Panc1 (cell line): ENCODE data around the gene FSD1. TPM values are rescaled to one million over a fixed set of nuclear protein-coding genes. Genes with fewer than 3 reads are reported as not detected.
A peak's percentile ranks its signal among the peaks of the same experiment; 100 is the strongest.

Experiments used
- ATAC-seq: fragments of 200-7000 bp; cut with Tn5 transposase; 2 replicates; pipeline ENCODE4 v1.9.1; 2020; ENCODE audit warnings: mild to moderate bottlenecking, moderate library complexity
- BruUV-seq: library from RNA; stranded (reverse); fragments of 400-500 nt; replicated peaks from 2 replicates; lab custom pipeline; 2021; lab: Mats Ljungman, UMichigan
- CTCF ChIA-PET: fragments of 300-600 bp; sonication (Branson Sonifier 250); formaldehyde crosslinking; loops from one replicate; lab custom pipeline; 2022; ENCODE audit warnings: antibody characterized with exemption; lab: Charles Lee
- POLR2A ChIA-PET: fragments of 300-600 bp; sonication (Branson Sonifier 250); formaldehyde crosslinking; loops from one replicate; lab custom pipeline; 2022; ENCODE audit warnings: antibody characterized with exemption; lab: Charles Lee
- DNase-seq: peaks from one replicate; pipeline ENCODE4 v3.0.0-alpha.2; 2010; ENCODE audit warnings: low read depth, low spot score
- H3K27ac ChIP-seq: 2 replicates; pipeline ENCODE4 v1.5.1; 2011; ENCODE audit warnings: mild to moderate bottlenecking, low read length, inconsistent platforms
- H3K27me3 ChIP-seq: fragments of 200-500 bp; sonication (Bioruptor generic); 2 replicates; pipeline ENCODE4 v1.6.0; 2014; ENCODE audit warnings: low read length, inconsistent platforms; ENCODE audit not compliant: control insufficient read depth, insufficient read depth
- H3K36me3 ChIP-seq: fragments of 200-500 bp; sonication (Bioruptor generic); 2 replicates; pipeline ENCODE4 v1.5.1; 2014; ENCODE audit warnings: inconsistent platforms, mild to moderate bottlenecking, low read length, moderate library complexity; ENCODE audit not compliant: control insufficient read depth, insufficient read depth
- H3K4me1 ChIP-seq: 2 replicates; pipeline ENCODE4 v1.5.1; 2011; ENCODE audit warnings: inconsistent platforms, mild to moderate bottlenecking, low read length, moderate library complexity; ENCODE audit not compliant: control insufficient read depth, insufficient read depth
- H3K4me3 ChIP-seq, 2 experiments: 2 replicates each; pipeline ENCODE4 v1.5.1; 2011 to 2012; ENCODE audit warnings: low read depth in 2 of 2, low read length in 2 of 2, mild to moderate bottlenecking in 2 of 2, inconsistent platforms in 1 of 2, moderate library complexity in 1 of 2
- H3K9me3 ChIP-seq: fragments of 200-500 bp; sonication (Bioruptor generic); 2 replicates; pipeline ENCODE4 v1.5.1; 2014; ENCODE audit warnings: low read depth, mild to moderate bottlenecking, inconsistent platforms, low read length, moderate library complexity; ENCODE audit not compliant: control insufficient read depth, insufficient read depth
- POLR2AphosphoS5 ChIP-seq: IDR thresholded peaks from 2 replicates; pipeline ENCODE4 v1.6.1; 2012; ENCODE audit warnings: mild to moderate bottlenecking, low read depth, low read length, moderate library complexity
- SIN3A ChIP-seq: IDR thresholded peaks from 2 replicates; pipeline ENCODE4 v1.6.1; 2012; ENCODE audit warnings: low read depth, mild to moderate bottlenecking, low read length, moderate library complexity, borderline replicate concordance; ENCODE audit not compliant: insufficient read depth
- TCF7L2 ChIP-seq: IDR thresholded peaks from 2 replicates; pipeline ENCODE4 v1.6.1; 2011; ENCODE audit warnings: mild to moderate bottlenecking, low read depth, low read length, inconsistent platforms
- in situ Hi-C: cut with HindIII; loops from 2 replicates; pipeline ENCODE4 v1.10.0; 2016; ENCODE audit warnings: low sequenced_read_pairs, low pct_unique_long_range_greater_than_20kb
- intact Hi-C: fragments of 100-400 bp; cut with micrococcal nuclease; formaldehyde crosslinking; loops from one replicate; pipeline ENCODE4 v1.10.0; 2022; ENCODE audit not compliant: unreplicated experiment
- total RNA-seq: library from RNA; stranded (reverse); gene quantifications from one replicate; pipeline ENCODE4 v1.2.1, GENCODE V29; 2021; ENCODE audit not compliant: unreplicated experiment
- TF ChIP-seq, protein P1 (sequence below), 2 experiments: IDR thresholded peaks; 2 replicates each; pipeline ENCODE4 v1.6.1; 2011 to 2012; ENCODE audit warnings: low read depth in 2 of 2, control low read depth in 1 of 2, low read length in 1 of 2, mild to moderate bottlenecking in 1 of 2, moderate library complexity in 1 of 2; ENCODE audit not compliant: insufficient read depth in 1 of 2
- TF ChIP-seq, protein P2 (sequence below): fragments of 450-650 bp; IDR thresholded peaks from 2 replicates; pipeline ENCODE4 v1.5.1; 2017; ENCODE audit warnings: mild to moderate bottlenecking

The FSD1 gene
- total RNA-seq, 1 experiment from 2014 or later, result 12.1 TPM

DNA sequence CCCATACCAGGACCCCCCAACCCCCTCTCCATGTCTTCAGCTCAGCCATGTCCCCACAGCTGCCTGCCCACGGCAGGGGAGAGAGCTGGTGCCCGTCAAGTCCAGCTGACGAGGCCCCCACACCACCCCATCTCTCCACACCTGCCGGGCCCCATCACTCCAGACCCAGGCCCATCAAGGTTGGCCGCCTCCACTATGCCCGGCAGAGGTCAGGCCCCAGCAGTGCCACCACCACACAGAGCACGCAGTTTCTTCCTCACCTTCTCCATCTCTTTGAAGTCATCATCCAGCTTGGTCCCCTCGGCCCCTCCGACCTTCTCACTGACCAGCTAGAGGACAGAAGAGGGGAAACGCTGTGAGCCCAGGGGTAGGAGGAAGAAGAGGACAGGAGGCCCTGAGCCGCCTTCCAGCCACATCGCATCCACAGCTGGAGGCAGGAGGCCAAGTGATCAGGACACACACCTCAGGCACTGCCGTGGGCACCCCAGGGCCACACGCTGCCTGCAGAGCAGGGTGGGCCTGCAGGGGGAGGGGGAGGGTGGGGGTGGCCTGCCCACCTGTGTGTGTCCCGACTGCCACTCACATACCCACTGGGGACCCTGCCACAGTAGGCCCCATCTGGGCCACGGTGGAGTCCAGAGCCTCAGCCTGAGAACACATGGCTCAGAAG lies 62.4 kb downstream of the FSD1 start:
- DNase-seq (no peak), ATAC-seq (no peak)
- no TSS peak for BruUV-seq
- ChIA-PET POLR2A (interaction anchor here (0.5 kb wide), 1 partner anchor 34 kb away, joined by 3 read pairs; no protein-coding TSS in a partner anchor), CTCF (no interaction called here)
- peaks cover 43% of the 10 kb centered on the region for H3K4me1 ChIP-seq
- H3K4me3 ChIP-seq, result no peak overlapping the region
- no peaks in the 10 kb centered on the region for H3K27me3 ChIP-seq
- intact Hi-C loops, result loop anchor here (5.0 kb wide), 1 partner anchor 36 kb away; the partner anchor contains the start of genes CHAF1A and SH3GL1
- no peak for TF ChIP-seq TCF7L2
- no peak for TF ChIP-seq SIN3A
- no peak overlapping the region for H3K27ac ChIP-seq
- in situ Hi-C loops, result no loop called here
- no peaks in the 10 kb centered on the region for H3K36me3 ChIP-seq
- no peaks in the 10 kb centered on the region for H3K9me3 ChIP-seq

DNA sequence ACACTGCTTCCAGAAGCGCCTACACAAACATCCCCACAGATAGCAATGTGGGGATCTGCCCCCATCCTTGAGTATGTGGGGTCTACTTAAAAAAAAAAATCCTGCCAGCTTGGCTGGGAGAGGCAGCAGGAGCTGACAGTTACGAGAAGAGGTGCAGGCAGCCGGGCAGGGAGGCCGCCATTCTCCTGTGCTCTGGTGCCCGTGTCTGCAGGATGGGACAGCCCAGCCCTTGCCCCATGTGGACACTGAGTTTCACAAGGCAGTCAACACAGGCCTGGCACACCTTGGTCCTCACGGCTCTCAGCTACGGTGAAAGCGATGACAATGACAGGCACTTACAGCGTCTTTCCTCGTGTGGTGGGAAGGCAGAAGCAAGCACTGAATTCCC lies 62.9 kb downstream of the FSD1 start:
- no peak for DNase-seq
- Histone ChIP-seq H3K27me3 (no peaks in the 10 kb centered on the region), H3K4me3 (no peak overlapping the region), H3K36me3 (no peaks in the 10 kb centered on the region), H3K4me1 (peaks cover 43% of the 10 kb centered on the region), H3K27ac (no peak overlapping the region), H3K9me3 (no peaks in the 10 kb centered on the region)
- no TSS peak for BruUV-seq
- ATAC-seq, result no peak
- ChIA-PET CTCF (no interaction called here), POLR2A (no interaction called here)
- TF ChIP-seq, protein P1, sequence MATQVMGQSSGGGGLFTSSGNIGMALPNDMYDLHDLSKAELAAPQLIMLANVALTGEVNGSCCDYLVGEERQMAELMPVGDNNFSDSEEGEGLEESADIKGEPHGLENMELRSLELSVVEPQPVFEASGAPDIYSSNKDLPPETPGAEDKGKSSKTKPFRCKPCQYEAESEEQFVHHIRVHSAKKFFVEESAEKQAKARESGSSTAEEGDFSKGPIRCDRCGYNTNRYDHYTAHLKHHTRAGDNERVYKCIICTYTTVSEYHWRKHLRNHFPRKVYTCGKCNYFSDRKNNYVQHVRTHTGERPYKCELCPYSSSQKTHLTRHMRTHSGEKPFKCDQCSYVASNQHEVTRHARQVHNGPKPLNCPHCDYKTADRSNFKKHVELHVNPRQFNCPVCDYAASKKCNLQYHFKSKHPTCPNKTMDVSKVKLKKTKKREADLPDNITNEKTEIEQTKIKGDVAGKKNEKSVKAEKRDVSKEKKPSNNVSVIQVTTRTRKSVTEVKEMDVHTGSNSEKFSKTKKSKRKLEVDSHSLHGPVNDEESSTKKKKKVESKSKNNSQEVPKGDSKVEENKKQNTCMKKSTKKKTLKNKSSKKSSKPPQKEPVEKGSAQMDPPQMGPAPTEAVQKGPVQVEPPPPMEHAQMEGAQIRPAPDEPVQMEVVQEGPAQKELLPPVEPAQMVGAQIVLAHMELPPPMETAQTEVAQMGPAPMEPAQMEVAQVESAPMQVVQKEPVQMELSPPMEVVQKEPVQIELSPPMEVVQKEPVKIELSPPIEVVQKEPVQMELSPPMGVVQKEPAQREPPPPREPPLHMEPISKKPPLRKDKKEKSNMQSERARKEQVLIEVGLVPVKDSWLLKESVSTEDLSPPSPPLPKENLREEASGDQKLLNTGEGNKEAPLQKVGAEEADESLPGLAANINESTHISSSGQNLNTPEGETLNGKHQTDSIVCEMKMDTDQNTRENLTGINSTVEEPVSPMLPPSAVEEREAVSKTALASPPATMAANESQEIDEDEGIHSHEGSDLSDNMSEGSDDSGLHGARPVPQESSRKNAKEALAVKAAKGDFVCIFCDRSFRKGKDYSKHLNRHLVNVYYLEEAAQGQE (IDR thresholded peaks at IDR 0.05; ENCODE audit: insufficient read depth in 1 of 2, low read depth in 2 of 2, low read length in 1 of 2), result no peak
- no peak for TF ChIP-seq SIN3A
- no peak for TF ChIP-seq TCF7L2
- TF ChIP-seq, protein P2, sequence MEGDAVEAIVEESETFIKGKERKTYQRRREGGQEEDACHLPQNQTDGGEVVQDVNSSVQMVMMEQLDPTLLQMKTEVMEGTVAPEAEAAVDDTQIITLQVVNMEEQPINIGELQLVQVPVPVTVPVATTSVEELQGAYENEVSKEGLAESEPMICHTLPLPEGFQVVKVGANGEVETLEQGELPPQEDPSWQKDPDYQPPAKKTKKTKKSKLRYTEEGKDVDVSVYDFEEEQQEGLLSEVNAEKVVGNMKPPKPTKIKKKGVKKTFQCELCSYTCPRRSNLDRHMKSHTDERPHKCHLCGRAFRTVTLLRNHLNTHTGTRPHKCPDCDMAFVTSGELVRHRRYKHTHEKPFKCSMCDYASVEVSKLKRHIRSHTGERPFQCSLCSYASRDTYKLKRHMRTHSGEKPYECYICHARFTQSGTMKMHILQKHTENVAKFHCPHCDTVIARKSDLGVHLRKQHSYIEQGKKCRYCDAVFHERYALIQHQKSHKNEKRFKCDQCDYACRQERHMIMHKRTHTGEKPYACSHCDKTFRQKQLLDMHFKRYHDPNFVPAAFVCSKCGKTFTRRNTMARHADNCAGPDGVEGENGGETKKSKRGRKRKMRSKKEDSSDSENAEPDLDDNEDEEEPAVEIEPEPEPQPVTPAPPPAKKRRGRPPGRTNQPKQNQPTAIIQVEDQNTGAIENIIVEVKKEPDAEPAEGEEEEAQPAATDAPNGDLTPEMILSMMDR, result no peak
- no peak for TF ChIP-seq POLR2AphosphoS5
- intact Hi-C loops, result loop anchor here (5.0 kb wide), 1 partner anchor 35 kb away; the partner anchor contains the start of genes CHAF1A and SH3GL1
- in situ Hi-C loops, result no loop called here

DNA sequence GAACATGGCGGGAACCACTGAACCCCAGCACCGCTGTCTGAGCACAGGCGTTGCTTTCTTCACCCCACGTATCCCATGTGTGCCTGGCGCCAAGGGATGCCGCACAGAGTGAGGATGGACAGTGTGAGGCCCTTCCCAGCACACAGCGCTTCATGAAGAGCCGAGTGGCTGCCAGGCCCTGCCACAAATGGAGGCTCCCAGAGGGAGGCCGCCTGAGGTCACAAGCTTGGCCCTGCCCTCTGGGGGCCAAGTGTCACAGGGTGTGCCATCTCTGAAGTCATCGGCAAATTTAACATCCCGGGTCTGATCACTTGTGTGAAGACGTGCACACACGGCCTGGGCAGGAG lies 63.4 kb downstream of the FSD1 start:
- Histone ChIP-seq H3K27ac (peak overlapping the region; percentile 44), H3K9me3 (no peaks in the 10 kb centered on the region), H3K36me3 (no peaks in the 10 kb centered on the region), H3K27me3 (no peaks in the 10 kb centered on the region), H3K4me1 (peaks cover 46% of the 10 kb centered on the region), H3K4me3 (no peak overlapping the region)
- intact Hi-C loops (loop anchor here (5.0 kb wide), 1 partner anchor 35 kb away; the partner anchor contains the start of genes CHAF1A and SH3GL1), in situ Hi-C loops (no loop called here)
- TF ChIP-seq TCF7L2 (no peak), POLR2AphosphoS5 (no peak), SIN3A (no peak)
- TF ChIP-seq, protein P2, result no peak
- TF ChIP-seq, protein P1 (IDR thresholded peaks at IDR 0.05; ENCODE audit: insufficient read depth in 1 of 2, low read depth in 2 of 2, low read length in 1 of 2), result no peak
- ChIA-PET POLR2A (no interaction called here), CTCF (no interaction called here)
- DNase-seq, result no peak
- ATAC-seq, result no peak
- no TSS peak for BruUV-seq
